Peyer's patch (tissue), 4 donors: ENCODE measurements around the gene MMP28.

ENCODE experiments used
- POLR2A ChIP-seq, 2 donors: fragments of 450-650 bp; IDR thresholded peaks; one replicate each; pipeline ENCODE4 v1.5.1; 2017; ENCODE audit warnings: antibody characterized with exemption in 2 of 2, mild to moderate bottlenecking in 2 of 2, moderate library complexity in 2 of 2
- TF ChIP-seq, protein P1 (sequence below), 6 experiments: fragments of 450-650 bp in 4 of 6; fragments of 200-600 bp in 2 of 6; sonication (generic) in 1 of 6; IDR thresholded peaks; one replicate each; pipeline ENCODE4 v1.5.1; 2017 to 2019; ENCODE audit warnings: antibody characterized with exemption in 6 of 6, mild to moderate bottlenecking in 3 of 6, moderate library complexity in 1 of 6

DNA sequence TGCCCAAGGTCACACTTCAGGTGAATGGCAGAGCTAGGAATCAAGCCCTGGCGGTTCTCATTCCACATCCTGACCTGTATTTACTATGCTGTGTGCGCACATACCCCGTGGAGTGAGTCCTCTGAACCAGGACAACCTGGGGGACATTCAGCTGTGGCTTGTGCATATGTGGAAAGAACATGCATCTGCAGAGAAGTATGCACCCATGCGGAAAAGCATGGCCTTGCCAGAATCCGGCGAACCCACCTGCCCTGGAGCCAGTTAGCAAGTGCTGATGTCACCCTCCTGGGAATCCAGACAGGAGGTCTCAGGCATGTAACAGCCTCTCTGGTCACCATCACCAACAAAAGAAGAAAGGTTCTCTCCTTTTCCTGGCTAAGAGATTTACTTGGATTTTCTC is 62.1 kb downstream of the MMP28 start:
- TF ChIP-seq, protein P1, sequence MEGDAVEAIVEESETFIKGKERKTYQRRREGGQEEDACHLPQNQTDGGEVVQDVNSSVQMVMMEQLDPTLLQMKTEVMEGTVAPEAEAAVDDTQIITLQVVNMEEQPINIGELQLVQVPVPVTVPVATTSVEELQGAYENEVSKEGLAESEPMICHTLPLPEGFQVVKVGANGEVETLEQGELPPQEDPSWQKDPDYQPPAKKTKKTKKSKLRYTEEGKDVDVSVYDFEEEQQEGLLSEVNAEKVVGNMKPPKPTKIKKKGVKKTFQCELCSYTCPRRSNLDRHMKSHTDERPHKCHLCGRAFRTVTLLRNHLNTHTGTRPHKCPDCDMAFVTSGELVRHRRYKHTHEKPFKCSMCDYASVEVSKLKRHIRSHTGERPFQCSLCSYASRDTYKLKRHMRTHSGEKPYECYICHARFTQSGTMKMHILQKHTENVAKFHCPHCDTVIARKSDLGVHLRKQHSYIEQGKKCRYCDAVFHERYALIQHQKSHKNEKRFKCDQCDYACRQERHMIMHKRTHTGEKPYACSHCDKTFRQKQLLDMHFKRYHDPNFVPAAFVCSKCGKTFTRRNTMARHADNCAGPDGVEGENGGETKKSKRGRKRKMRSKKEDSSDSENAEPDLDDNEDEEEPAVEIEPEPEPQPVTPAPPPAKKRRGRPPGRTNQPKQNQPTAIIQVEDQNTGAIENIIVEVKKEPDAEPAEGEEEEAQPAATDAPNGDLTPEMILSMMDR (IDR thresholded peaks at IDR 0.05): no peak
- TF ChIP-seq POLR2A (IDR thresholded peaks at IDR 0.05): no peak
